Coronary artery (tissue), 2 donors: ENCODE results near the gene FBRSL1.

Experiments used
- DNase-seq: peaks from one replicate; pipeline ENCODE4 v3.0.0-alpha.2; 2017; ENCODE audit warnings: low spot score
- H3K27ac ChIP-seq, 2 donors: fragments of 200-600 bp; sonication (generic); one replicate each; pipeline ENCODE4 v1.5.1; 2016 to 2019
- H3K4me3 ChIP-seq: fragments of 200-600 bp; sonication (generic); 2 replicates; pipeline ENCODE4 v1.5.1; 2016; ENCODE audit warnings: mild to moderate bottlenecking, moderate library complexity
- CTCF ChIP-seq: fragments of 200-600 bp; sonication (generic); IDR thresholded peaks from one replicate; pipeline ENCODE4 v1.5.1; 2019; ENCODE audit warnings: antibody characterized with exemption

FBRSL1 gene

GRCh38 chr12:132544498-132544897 lies 54.5 kb downstream of the FBRSL1 start:
- no peak overlapping the region for H3K27ac ChIP-seq
- no peak for DNase-seq
- no peak for TF ChIP-seq CTCF
- H3K4me3 ChIP-seq, result no peak overlapping the region

GRCh38 chr12:132545164-132545953 lies 55.4 kb downstream of the FBRSL1 start:
- TF ChIP-seq CTCF, result no peak
- no peak for DNase-seq
- Histone ChIP-seq H3K4me3 (no peak overlapping the region), H3K27ac (no peak overlapping the region)

GRCh38 chr12:132545955-132546354 lies 56.0 kb downstream of the FBRSL1 start:
- TF ChIP-seq CTCF, result no peak
- no peak for DNase-seq
- H3K27ac ChIP-seq, result no peak overlapping the region
- H3K4me3 ChIP-seq, result no peak overlapping the region

- H3K4me3 ChIP-seq, result no peak overlapping the region
- H3K27ac ChIP-seq, result no peak overlapping the region
- no peak for TF ChIP-seq CTCF
- DNase-seq, result no peak
These were observed 56.7 kb downstream of the FBRSL1 start for GRCh38 chr12:132546647-132547046.

- TF ChIP-seq CTCF, result no peak
- no peak for DNase-seq
- H3K27ac ChIP-seq, result no peak overlapping the region
- H3K4me3 ChIP-seq, result no peak overlapping the region
These were observed 57.3 kb downstream of the FBRSL1 start for GRCh38 chr12:132547205-132547740.

GRCh38 chr12:132548430-132549058 lies 58.6 kb downstream of the FBRSL1 start:
- no peak for DNase-seq
- Histone ChIP-seq H3K27ac (no peak overlapping the region), H3K4me3 (no peak overlapping the region)
- TF ChIP-seq CTCF, result no peak
